Karpas-422 (cell line): ENCODE data around the gene RTL10. TPM values are rescaled to one million over a fixed set of nuclear protein-coding genes. Genes with fewer than 3 reads are reported as not detected.
"Not testable (repeated sequence)": the region's sequence is repeated elsewhere in the genome, so short reads cannot be mapped to it uniquely, and the experiment has no call there.

Experiments used
- DNase-seq: peaks from one replicate; pipeline ENCODE4 v3.0.0-alpha.2; 2015
- H2AFZ ChIP-seq: fragments of 200-600 bp; sonication (generic); 2 replicates; pipeline ENCODE4 v1.6.1; 2014; ENCODE audit warnings: antibody characterized with exemption, low read length, mixed read lengths
- H3K27ac ChIP-seq: fragments of 200-600 bp; sonication (generic); 2 replicates; pipeline ENCODE4 v1.5.1; 2014; ENCODE audit warnings: mild to moderate bottlenecking, low read length, moderate library complexity
- H3K27me3 ChIP-seq: fragments of 200-600 bp; sonication (generic); 2 replicates; pipeline ENCODE4 v1.6.1; 2014; ENCODE audit warnings: low read length, mixed read lengths
- H3K36me3 ChIP-seq: fragments of 200-600 bp; sonication (generic); 2 replicates; pipeline ENCODE4 v1.6.1; 2014; ENCODE audit warnings: low read length, mixed read lengths; ENCODE audit not compliant: insufficient read depth
- H3K4me1 ChIP-seq: fragments of 200-600 bp; sonication (generic); 2 replicates; pipeline ENCODE4 v1.6.1; 2014; ENCODE audit warnings: mild to moderate bottlenecking, low read length, mixed read lengths
- H3K4me2 ChIP-seq: fragments of 200-600 bp; sonication (generic); 2 replicates; pipeline ENCODE4 v1.6.1; 2014; ENCODE audit warnings: low read length, low read depth, mild to moderate bottlenecking; ENCODE audit not compliant: poor library complexity, severe bottlenecking
- H3K4me3 ChIP-seq: fragments of 200-600 bp; sonication (generic); 2 replicates; pipeline ENCODE4 v1.5.1; 2014; ENCODE audit warnings: mild to moderate bottlenecking, antibody characterized with exemption, low read length, mixed read lengths
- H3K79me2 ChIP-seq: fragments of 200-600 bp; sonication (generic); 2 replicates; pipeline ENCODE4 v1.6.1; 2014; ENCODE audit warnings: mild to moderate bottlenecking, low read length, mixed read lengths
- H3K9ac ChIP-seq: fragments of 200-600 bp; sonication (generic); 2 replicates; pipeline ENCODE4 v1.6.0; 2014; ENCODE audit warnings: low read length
- H3K9me2 ChIP-seq: fragments of 200-600 bp; sonication (generic), shearing (Covaris generic); replicated peaks from 2 replicates; pipeline ENCODE4 v1.6.0; 2014; ENCODE audit warnings: mild to moderate bottlenecking, low read length, moderate library complexity; ENCODE audit not compliant: insufficient read depth
- H3K9me3 ChIP-seq: fragments of 300-700, 200-600 bp; sonication (generic); 2 replicates; pipeline ENCODE4 v1.6.1; 2014; ENCODE audit warnings: low read length, mixed read lengths
- H4K20me1 ChIP-seq: fragments of 200-600 bp; sonication (generic); 2 replicates; pipeline ENCODE4 v1.6.1; 2014; ENCODE audit warnings: mild to moderate bottlenecking, antibody characterized with exemption, low read length, low read depth; ENCODE audit not compliant: insufficient read depth
- total RNA-seq: library from RNA; depleted of rRNA; stranded (reverse); fragments of >200 nt; shearing (Covaris generic); gene quantifications from 2 replicates; pipeline ENCODE4 v1.2.3, GENCODE V29; 2014; ENCODE audit warnings: low replicate concordance

RTL10 gene
- total RNA-seq, 1 experiment from 2014 or later = 6.5 TPM

- Histone ChIP-seq H4K20me1 (no peaks in the 10 kb centered on the region), H3K79me2 (no peaks in the 10 kb centered on the region), H3K4me1 (peaks cover 24% of the 10 kb centered on the region), H3K4me2 (no peak overlapping the region), H3K27me3 (no peaks in the 10 kb centered on the region), H2AFZ (no peak overlapping the region), H3K9me3 (no peaks in the 10 kb centered on the region), H3K36me3 (no peaks in the 10 kb centered on the region), H3K9ac (no peak overlapping the region), H3K27ac (no peak overlapping the region), H3K9me2 (no peaks in the 10 kb centered on the region), H3K4me3 (no peak overlapping the region)
- no peak for DNase-seq
Measured at GRCh38 chr22:19884954-19885751, 30.5 kb upstream of the RTL10 start.

GRCh38 chr22:19884161-19884953 lies 29.7 kb upstream of the RTL10 start:
- no peaks in the 10 kb centered on the region for H3K9me3 ChIP-seq
- no peak overlapping the region for H3K27ac ChIP-seq
- H4K20me1 ChIP-seq = no peaks in the 10 kb centered on the region
- H3K27me3 ChIP-seq = no peaks in the 10 kb centered on the region
- peaks cover 24% of the 10 kb centered on the region for H3K4me1 ChIP-seq
- H3K4me2 ChIP-seq = no peak overlapping the region
- H3K36me3 ChIP-seq = no peaks in the 10 kb centered on the region
- H2AFZ ChIP-seq = no peak overlapping the region
- DNase-seq = no peak
- H3K4me3 ChIP-seq = no peak overlapping the region
- H3K9ac ChIP-seq = no peak overlapping the region
- H3K9me2 ChIP-seq = no peaks in the 10 kb centered on the region
- no peaks in the 10 kb centered on the region for H3K79me2 ChIP-seq

GRCh38 chr22:19883446-19883845 lies 28.8 kb upstream of the RTL10 start:
- not testable (repeated sequence) for H3K9ac ChIP-seq, H3K9me2 ChIP-seq, H3K27ac ChIP-seq, H3K79me2 ChIP-seq, H2AFZ ChIP-seq, H3K4me3 ChIP-seq, DNase-seq, H3K4me2 ChIP-seq, H3K9me3 ChIP-seq, H3K36me3 ChIP-seq, H4K20me1 ChIP-seq, H3K27me3 ChIP-seq
- H3K4me1 ChIP-seq = peaks cover 24% of the 10 kb centered on the region

GRCh38 chr22:19882446-19883381 lies 28.0 kb upstream of the RTL10 start:
- no peak overlapping the region for H3K4me2 ChIP-seq
- H2AFZ ChIP-seq = no peak overlapping the region
- DNase-seq = no peak
- H4K20me1 ChIP-seq = no peaks in the 10 kb centered on the region
- H3K9me2 ChIP-seq = no peaks in the 10 kb centered on the region
- H3K79me2 ChIP-seq = no peaks in the 10 kb centered on the region
- H3K27ac ChIP-seq = no peak overlapping the region
- H3K36me3 ChIP-seq = no peaks in the 10 kb centered on the region
- H3K4me1 ChIP-seq = peaks cover 24% of the 10 kb centered on the region
- no peak overlapping the region for H3K4me3 ChIP-seq
- no peaks in the 10 kb centered on the region for H3K27me3 ChIP-seq
- no peaks in the 10 kb centered on the region for H3K9me3 ChIP-seq
- no peak overlapping the region for H3K9ac ChIP-seq

GRCh38 chr22:19880786-19881569 lies 26.3 kb upstream of the RTL10 start:
- no peak for DNase-seq
- no peak overlapping the region for H3K27ac ChIP-seq
- no peaks in the 10 kb centered on the region for H4K20me1 ChIP-seq
- H3K4me2 ChIP-seq = no peak overlapping the region
- H3K9me2 ChIP-seq = no peaks in the 10 kb centered on the region
- no peaks in the 10 kb centered on the region for H3K9me3 ChIP-seq
- H3K4me3 ChIP-seq = no peak overlapping the region
- H2AFZ ChIP-seq = no peak overlapping the region
- no peaks in the 10 kb centered on the region for H3K36me3 ChIP-seq
- no peak overlapping the region for H3K9ac ChIP-seq
- peaks cover 9% of the 10 kb centered on the region for H3K4me1 ChIP-seq
- no peaks in the 10 kb centered on the region for H3K27me3 ChIP-seq
- H3K79me2 ChIP-seq = no peaks in the 10 kb centered on the region

- Histone ChIP-seq H3K9ac (no peak overlapping the region), H3K27ac (no peak overlapping the region), H3K9me2 (no peaks in the 10 kb centered on the region), H2AFZ (no peak overlapping the region), H3K36me3 (no peaks in the 10 kb centered on the region), H4K20me1 (no peaks in the 10 kb centered on the region), H3K4me2 (no peak overlapping the region), H3K27me3 (no peaks in the 10 kb centered on the region), H3K4me1 (peaks cover 5% of the 10 kb centered on the region), H3K4me3 (no peak overlapping the region), H3K79me2 (no peaks in the 10 kb centered on the region), H3K9me3 (no peaks in the 10 kb centered on the region)
- DNase-seq = no peak
Measured at GRCh38 chr22:19879992-19880785, 25.5 kb upstream of the RTL10 start.

GRCh38 chr22:19879643-19879991 lies 24.9 kb upstream of the RTL10 start:
- H3K27me3 ChIP-seq = no peaks in the 10 kb centered on the region
- no peaks in the 10 kb centered on the region for H3K36me3 ChIP-seq
- no peaks in the 10 kb centered on the region for H3K9me3 ChIP-seq
- no peaks in the 10 kb centered on the region for H4K20me1 ChIP-seq
- DNase-seq = no peak
- no peak overlapping the region for H3K4me3 ChIP-seq
- no peaks in the 10 kb centered on the region for H3K79me2 ChIP-seq
- no peak overlapping the region for H3K27ac ChIP-seq
- no peak overlapping the region for H2AFZ ChIP-seq
- H3K4me2 ChIP-seq = no peak overlapping the region
- H3K9me2 ChIP-seq = no peaks in the 10 kb centered on the region
- H3K4me1 ChIP-seq = peaks cover 5% of the 10 kb centered on the region
- no peak overlapping the region for H3K9ac ChIP-seq
